ENCODE data around the gene DPY19L3. TPM values are rescaled to one million over a fixed set of nuclear protein-coding genes. Genes with fewer than 3 reads are reported as not detected.

Gene DPY19L3
- total and polyA plus RNA-seq, 4 experiments from 2014 or later, result 0.64 to 17.9 (median 9.8) TPM

DNA sequence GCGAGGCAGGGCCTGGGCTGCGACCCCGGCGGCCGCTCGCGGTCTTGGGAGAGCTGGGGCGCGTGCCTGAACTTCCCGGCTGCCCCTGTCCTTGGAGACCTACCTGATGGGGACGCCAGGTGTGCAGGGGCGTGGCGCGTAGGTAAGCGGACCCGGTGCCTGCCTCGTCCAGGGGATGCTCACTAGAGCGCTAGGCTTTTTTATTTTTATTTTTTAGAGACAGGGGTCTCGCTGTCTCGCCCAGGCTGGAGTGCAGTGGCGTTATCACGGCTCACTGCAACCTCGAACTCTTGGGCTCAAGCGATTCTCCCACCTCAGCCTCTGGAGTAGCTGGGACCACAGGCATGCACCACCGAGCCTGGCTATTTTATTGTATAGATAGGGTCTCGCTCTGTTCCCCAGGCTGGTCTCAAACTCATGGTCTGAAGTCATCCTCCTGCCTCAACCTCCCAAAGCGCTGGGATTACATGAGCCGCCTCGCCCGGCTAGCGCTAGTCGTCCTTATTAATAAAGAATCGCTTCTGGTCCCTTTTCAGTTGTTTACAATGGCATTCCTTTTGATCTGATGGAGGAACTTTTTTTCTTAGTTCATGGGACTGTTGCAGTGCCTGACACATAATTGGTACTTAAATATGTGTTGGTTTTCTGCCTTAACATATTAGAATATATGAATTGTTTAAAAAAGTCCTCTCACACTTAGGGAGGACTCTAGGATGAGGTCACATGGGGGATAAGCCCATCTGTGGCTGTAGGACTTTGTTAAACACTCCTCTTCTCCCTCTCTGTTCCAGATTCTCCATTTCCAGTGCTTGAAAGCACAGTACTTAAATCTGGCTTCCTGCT lies 812 bp downstream of the DPY19L3 start:
- CTCF ChIA-PET (ENCODE audit: partially characterized antibody), result no interaction called here
- Mint-ChIP-seq H3K4me1 (peaks cover 5 to 19% (median 11%) of the 10 kb centered on the region in 4 donors), H3K9me3 (no peaks in the 10 kb centered on the region)

GRCh38 chr19:32407004-32407992 lies 1.7 kb downstream of the DPY19L3 start:
- Mint-ChIP-seq H3K36me3 (peaks cover 18 to 28% of the 10 kb centered on the region in 2 donors), H3K27me3 (no peaks in the 10 kb centered on the region), H3K27ac (peak overlapping the region; percentile 16 to 94 (median 82)), H3K4me3 (peak overlapping the region; percentile 81 to 92 (median 87)), H3K4me1 (peaks cover 5 to 19% (median 11%) of the 10 kb centered on the region in 4 donors), H3K9me3 (no peaks in the 10 kb centered on the region)
- no peak overlapping the region for H3K27ac ChIP-seq (ENCODE audit: low read depth, low read length)
- ChIA-PET POLR2A (ENCODE audit: partially characterized antibody) (no interaction called here), CTCF (ENCODE audit: partially characterized antibody) (no interaction called here)
- no peaks in the 10 kb centered on the region for H3K27me3 ChIP-seq (ENCODE audit: insufficient read depth, low read length)
- no peak overlapping the region for H3K4me3 ChIP-seq (ENCODE audit: low read length in 2 of 2)
- peaks cover 16% of the 10 kb centered on the region for H3K4me1 ChIP-seq (ENCODE audit: insufficient read depth, low read length)
- no peak for DNase-seq
- no peaks in the 10 kb centered on the region for H3K9me3 ChIP-seq (ENCODE audit: control insufficient read depth in 1 of 2, low read length in 2 of 2)
- intact Hi-C loops (cut with micrococcal nuclease), result loop anchor here (2.0 kb wide), 1 partner anchor 770 kb away; no protein-coding TSS in a partner anchor
- peaks cover 10% of the 10 kb centered on the region for H3K36me3 ChIP-seq (ENCODE audit: insufficient read depth, low read length)

More for the DNA sequence above, 812 bp downstream of the DPY19L3 start:
- peak overlapping the region; percentile 50 for H3K27ac ChIP-seq (ENCODE audit: low read depth, low read length)
- H3K4me3 ChIP-seq (ENCODE audit: low read length in 2 of 2), result peak overlapping the region; percentile 34 to 81
- POLR2A ChIA-PET (ENCODE audit: partially characterized antibody), result interaction anchor here (0.7 to 2.9 kb wide), 7 partner anchors 15 to 1192 kb away, joined by 3 to 36 read pairs (median 4); partner anchors contain the start of genes PDCD5 and ZNF507
- Mint-ChIP-seq H3K4me3 (peak overlapping the region; percentile 81 to 92 (median 87)), H3K27me3 (no peaks in the 10 kb centered on the region), H3K27ac (peak overlapping the region; percentile 64 to 94 (median 87)), H3K36me3 (peaks cover 14 to 24% of the 10 kb centered on the region in 2 donors)
- intact Hi-C loops (cut with micrococcal nuclease), result loop anchor here (2.0 kb wide), 1 partner anchor 770 kb away; no protein-coding TSS in a partner anchor
- no peaks in the 10 kb centered on the region for H3K9me3 ChIP-seq (ENCODE audit: control insufficient read depth in 1 of 2, low read length in 2 of 2)
- H3K36me3 ChIP-seq (ENCODE audit: insufficient read depth, low read length), result peaks cover 4% of the 10 kb centered on the region
- DNase-seq, result no peak
- H3K4me1 ChIP-seq (ENCODE audit: insufficient read depth, low read length), result peaks cover 16% of the 10 kb centered on the region
- no peaks in the 10 kb centered on the region for H3K27me3 ChIP-seq (ENCODE audit: insufficient read depth, low read length)

DNA sequence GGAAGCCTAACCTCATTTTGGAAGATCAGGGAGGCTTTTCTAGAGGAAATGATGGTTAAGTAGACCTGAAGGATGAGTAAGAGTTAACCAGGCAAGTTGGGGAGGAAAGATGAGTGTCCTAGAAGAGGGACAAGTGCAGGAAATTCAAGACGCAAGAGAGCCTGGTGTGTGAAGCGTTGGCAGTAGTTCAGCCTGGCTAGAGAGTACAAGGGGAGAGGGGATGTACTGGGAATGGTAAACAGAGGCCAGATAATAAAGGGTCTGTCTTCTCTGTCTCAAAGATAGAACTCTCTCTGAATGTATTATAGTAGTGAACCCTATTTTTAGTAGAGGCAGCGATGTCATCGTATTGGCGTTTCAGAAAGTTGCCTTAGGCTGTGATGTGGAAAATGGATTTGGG lies 9.7 kb downstream of the DPY19L3 start:
- peaks cover 0 to 3% (median 0%) of the 10 kb centered on the region in 4 donors for H3K4me1 Mint-ChIP-seq
- peaks cover 21 to 32% of the 10 kb centered on the region in 2 donors for H3K36me3 Mint-ChIP-seq
- Histone ChIP-seq H3K4me1 (ENCODE audit: insufficient read depth, low read length) (no peaks in the 10 kb centered on the region), H3K27me3 (ENCODE audit: insufficient read depth, low read length) (no peaks in the 10 kb centered on the region), H3K4me3 (ENCODE audit: low read length in 2 of 2) (no peak overlapping the region), H3K9me3 (ENCODE audit: control insufficient read depth in 1 of 2, low read length in 2 of 2) (no peaks in the 10 kb centered on the region), H3K27ac (ENCODE audit: low read depth, low read length) (no peak overlapping the region), H3K36me3 (ENCODE audit: insufficient read depth, low read length) (peaks cover 6% of the 10 kb centered on the region)
- H3K4me3 Mint-ChIP-seq, result no peak overlapping the region
- ChIA-PET CTCF (ENCODE audit: partially characterized antibody) (no interaction called here), POLR2A (ENCODE audit: partially characterized antibody) (no interaction called here)
- peak overlapping the region in 1 of 7 donors; percentile 43 for H3K27ac Mint-ChIP-seq
- H3K9me3 Mint-ChIP-seq, result no peaks in the 10 kb centered on the region
- intact Hi-C loops (cut with micrococcal nuclease), result no loop called here
- DNase-seq, result no peak
- H3K27me3 Mint-ChIP-seq, result no peaks in the 10 kb centered on the region

GRCh38 chr19:32415669-32416068 lies 10.1 kb downstream of the DPY19L3 start:
- DNase-seq, result no peak
- H3K9me3 Mint-ChIP-seq, result no peaks in the 10 kb centered on the region
- Histone ChIP-seq H3K4me3 (ENCODE audit: low read length in 2 of 2) (no peak overlapping the region), H3K27ac (ENCODE audit: low read depth, low read length) (no peak overlapping the region), H3K27me3 (ENCODE audit: insufficient read depth, low read length) (no peaks in the 10 kb centered on the region), H3K36me3 (ENCODE audit: insufficient read depth, low read length) (peaks cover 6% of the 10 kb centered on the region), H3K9me3 (ENCODE audit: control insufficient read depth in 1 of 2, low read length in 2 of 2) (no peaks in the 10 kb centered on the region), H3K4me1 (ENCODE audit: insufficient read depth, low read length) (no peaks in the 10 kb centered on the region)
- peaks cover 0 to 3% (median 0%) of the 10 kb centered on the region in 4 donors for H3K4me1 Mint-ChIP-seq
- CTCF ChIA-PET (ENCODE audit: partially characterized antibody), result no interaction called here
- H3K4me3 Mint-ChIP-seq, result no peak overlapping the region
- no peaks in the 10 kb centered on the region for H3K27me3 Mint-ChIP-seq
- POLR2A ChIA-PET (ENCODE audit: partially characterized antibody), result no interaction called here
- intact Hi-C loops (cut with micrococcal nuclease), result no loop called here
- no peak overlapping the region for H3K27ac Mint-ChIP-seq
- peaks cover 20 to 32% of the 10 kb centered on the region in 2 donors for H3K36me3 Mint-ChIP-seq

- no peaks in the 10 kb centered on the region for H3K27me3 Mint-ChIP-seq
Measured at GRCh38 chr19:32416749-32417456, 11.3 kb downstream of the DPY19L3 start.

GRCh38 chr19:32418155-32418554 lies 12.6 kb downstream of the DPY19L3 start:
- Histone ChIP-seq H3K27me3 (ENCODE audit: insufficient read depth, low read length) (no peaks in the 10 kb centered on the region), H3K36me3 (ENCODE audit: insufficient read depth, low read length) (no peaks in the 10 kb centered on the region), H3K27ac (ENCODE audit: low read depth, low read length) (no peak overlapping the region), H3K9me3 (ENCODE audit: control insufficient read depth in 1 of 2, low read length in 2 of 2) (no peaks in the 10 kb centered on the region), H3K4me3 (ENCODE audit: low read length in 2 of 2) (no peak overlapping the region), H3K4me1 (ENCODE audit: insufficient read depth, low read length) (peaks cover 6% of the 10 kb centered on the region)
- H3K36me3 Mint-ChIP-seq, result peaks cover 8 to 23% of the 10 kb centered on the region in 2 donors
- H3K27me3 Mint-ChIP-seq, result no peaks in the 10 kb centered on the region
- POLR2A ChIA-PET (ENCODE audit: partially characterized antibody), result no interaction called here
- H3K9me3 Mint-ChIP-seq, result peaks cover 0 to 2% (median 0%) of the 10 kb centered on the region in 8 donors
- H3K27ac Mint-ChIP-seq, result peak overlapping the region in 1 of 7 donors; percentile 16
- DNase-seq, result no peak
- intact Hi-C loops (cut with micrococcal nuclease), result no loop called here
- H3K4me3 Mint-ChIP-seq, result no peak overlapping the region
- CTCF ChIA-PET (ENCODE audit: partially characterized antibody), result no interaction called here
- peaks cover 9 to 12% (median 10%) of the 10 kb centered on the region in 4 donors for H3K4me1 Mint-ChIP-seq

More at GRCh38 chr19:32416749-32417456, 11.3 kb downstream of the DPY19L3 start:
- Histone ChIP-seq H3K27me3 (ENCODE audit: insufficient read depth, low read length) (no peaks in the 10 kb centered on the region), H3K27ac (ENCODE audit: low read depth, low read length) (no peak overlapping the region), H3K36me3 (ENCODE audit: insufficient read depth, low read length) (peaks cover 2% of the 10 kb centered on the region), H3K4me3 (ENCODE audit: low read length in 2 of 2) (no peak overlapping the region), H3K9me3 (ENCODE audit: control insufficient read depth in 1 of 2, low read length in 2 of 2) (no peaks in the 10 kb centered on the region), H3K4me1 (ENCODE audit: insufficient read depth, low read length) (peaks cover 4% of the 10 kb centered on the region)
- no peak overlapping the region for H3K27ac Mint-ChIP-seq
- peaks cover 13 to 24% of the 10 kb centered on the region in 2 donors for H3K36me3 Mint-ChIP-seq
- peaks cover 4 to 6% (median 4%) of the 10 kb centered on the region in 4 donors for H3K4me1 Mint-ChIP-seq
- CTCF ChIA-PET (ENCODE audit: partially characterized antibody), result no interaction called here
- intact Hi-C loops (cut with micrococcal nuclease), result no loop called here
- DNase-seq, result no peak
- H3K4me3 Mint-ChIP-seq, result no peak overlapping the region
- POLR2A ChIA-PET (ENCODE audit: partially characterized antibody), result no interaction called here
- no peaks in the 10 kb centered on the region for H3K9me3 Mint-ChIP-seq
